Activated naive CD4-positive, alpha-beta T cell treated with anti-CD3 and anti-CD28 coated beads for 36 hours (primary cell): ENCODE measurements around the gene HEXD. TPM values are rescaled to one million over a fixed set of nuclear protein-coding genes. Genes with fewer than 3 reads are reported as not detected.

Source experiments
- CTCF ChIA-PET: fragments of 350-600 bp; sonication (Branson Sonifier 250); formaldehyde crosslinking; loops from one replicate; lab custom pipeline; 2021; ENCODE audit warnings: antibody characterized with exemption; lab: Charles Lee
- DNase-seq: peaks from one replicate; pipeline ENCODE4 v3.0.0-alpha.2; 2020
- H3K27ac Mint-ChIP-seq: one replicate; pipeline ENCODE4 v1.8.0; 2021; ENCODE audit warnings: mild to moderate bottlenecking, mixed read lengths
- H3K27me3 Mint-ChIP-seq: one replicate; pipeline ENCODE4 v1.8.0; 2021; ENCODE audit warnings: low read depth, mixed read lengths
- H3K36me3 Mint-ChIP-seq: one replicate; pipeline ENCODE4 v1.8.0; 2021; ENCODE audit warnings: low read depth, mixed read lengths
- H3K4me1 Mint-ChIP-seq: one replicate; pipeline ENCODE4 v1.8.0; 2021; ENCODE audit warnings: low read depth, mixed read lengths
- H3K4me3 Mint-ChIP-seq: one replicate; pipeline ENCODE4 v1.8.0; 2021; ENCODE audit warnings: mild to moderate bottlenecking, moderate library complexity, mixed read lengths
- H3K9me3 Mint-ChIP-seq: one replicate; pipeline ENCODE4 v1.8.0; 2021; ENCODE audit warnings: mixed read lengths
- intact Hi-C: fragments of 100-400 bp; cut with micrococcal nuclease; formaldehyde crosslinking; loops from one replicate; pipeline ENCODE4 v1.15.1; 2023
- total RNA-seq, 2 experiments: library from RNA; stranded (reverse); gene quantifications; one replicate each; pipeline ENCODE4 v1.2.3, GENCODE V29; 2021

HEXD gene
- total RNA-seq, 2 experiments from 2014 or later = 22.4 to 26.3 TPM

- peaks cover 6% of the 10 kb centered on the region for H3K4me1 Mint-ChIP-seq
- peaks cover 7% of the 10 kb centered on the region for H3K27me3 Mint-ChIP-seq
- H3K27ac Mint-ChIP-seq = no peak overlapping the region
- intact Hi-C loops = no loop called here
- CTCF ChIA-PET = no interaction called here
- no peak overlapping the region for H3K4me3 Mint-ChIP-seq
- H3K9me3 Mint-ChIP-seq = no peaks in the 10 kb centered on the region
- no peaks in the 10 kb centered on the region for H3K36me3 Mint-ChIP-seq
- DNase-seq = no peak
Measured at GRCh38 chr17:82385559-82386254, 32.4 kb upstream of the HEXD start.

- CTCF ChIA-PET = no interaction called here
- no peak for DNase-seq
- intact Hi-C loops = no loop called here
- Mint-ChIP-seq H3K9me3 (no peaks in the 10 kb centered on the region), H3K27me3 (peaks cover 3% of the 10 kb centered on the region), H3K36me3 (no peaks in the 10 kb centered on the region), H3K4me1 (peaks cover 6% of the 10 kb centered on the region), H3K4me3 (no peak overlapping the region), H3K27ac (no peak overlapping the region)
Measured at GRCh38 chr17:82386255-82386831, 31.8 kb upstream of the HEXD start.

GRCh38 chr17:82386881-82387704 lies 31.1 kb upstream of the HEXD start:
- no peak overlapping the region for H3K4me3 Mint-ChIP-seq
- intact Hi-C loops = no loop called here
- peaks cover 6% of the 10 kb centered on the region for H3K4me1 Mint-ChIP-seq
- H3K27me3 Mint-ChIP-seq = no peaks in the 10 kb centered on the region
- DNase-seq = no peak
- H3K27ac Mint-ChIP-seq = no peak overlapping the region
- H3K36me3 Mint-ChIP-seq = no peaks in the 10 kb centered on the region
- CTCF ChIA-PET = no interaction called here
- no peaks in the 10 kb centered on the region for H3K9me3 Mint-ChIP-seq

- CTCF ChIA-PET = no interaction called here
- no peak overlapping the region for H3K4me3 Mint-ChIP-seq
Measured at GRCh38 chr17:82387705-82388106, 30.4 kb upstream of the HEXD start.

GRCh38 chr17:82388223-82388921 lies 29.8 kb upstream of the HEXD start:
- H3K36me3 Mint-ChIP-seq = no peaks in the 10 kb centered on the region
- no peaks in the 10 kb centered on the region for H3K9me3 Mint-ChIP-seq
- DNase-seq = no peak
- H3K4me3 Mint-ChIP-seq = no peak overlapping the region
- intact Hi-C loops = no loop called here
- CTCF ChIA-PET = no interaction called here
- peaks cover 6% of the 10 kb centered on the region for H3K4me1 Mint-ChIP-seq
- no peak overlapping the region for H3K27ac Mint-ChIP-seq
- no peaks in the 10 kb centered on the region for H3K27me3 Mint-ChIP-seq

More at GRCh38 chr17:82387705-82388106, 30.4 kb upstream of the HEXD start:
- DNase-seq = no peak
- Mint-ChIP-seq H3K4me1 (peaks cover 6% of the 10 kb centered on the region), H3K27me3 (no peaks in the 10 kb centered on the region), H3K27ac (no peak overlapping the region), H3K9me3 (no peaks in the 10 kb centered on the region), H3K36me3 (no peaks in the 10 kb centered on the region)
- intact Hi-C loops = no loop called here

- Mint-ChIP-seq H3K9me3 (no peaks in the 10 kb centered on the region), H3K27ac (no peak overlapping the region), H3K27me3 (no peaks in the 10 kb centered on the region), H3K4me3 (no peak overlapping the region), H3K36me3 (no peaks in the 10 kb centered on the region), H3K4me1 (peaks cover 6% of the 10 kb centered on the region)
- no peak for DNase-seq
- CTCF ChIA-PET = interaction anchor here (0.6 kb wide), 1 partner anchor 22 kb away, joined by 6 read pairs; no protein-coding TSS in a partner anchor
- intact Hi-C loops = no loop called here
Measured at GRCh38 chr17:82388922-82389283, 29.2 kb upstream of the HEXD start.

GRCh38 chr17:82389379-82389778 lies 28.8 kb upstream of the HEXD start:
- CTCF ChIA-PET = interaction anchor here (0.6 kb wide), 1 partner anchor 21 kb away, joined by 6 read pairs; no protein-coding TSS in a partner anchor
- Mint-ChIP-seq H3K9me3 (no peaks in the 10 kb centered on the region), H3K4me3 (no peak overlapping the region), H3K36me3 (no peaks in the 10 kb centered on the region), H3K27me3 (no peaks in the 10 kb centered on the region), H3K27ac (no peak overlapping the region), H3K4me1 (peaks cover 6% of the 10 kb centered on the region)
- DNase-seq = no peak
- intact Hi-C loops = no loop called here

- no peaks in the 10 kb centered on the region for H3K36me3 Mint-ChIP-seq
- no peak overlapping the region for H3K4me3 Mint-ChIP-seq
- no peaks in the 10 kb centered on the region for H3K27me3 Mint-ChIP-seq
- no peak for DNase-seq
- H3K4me1 Mint-ChIP-seq = peaks cover 6% of the 10 kb centered on the region
- no peaks in the 10 kb centered on the region for H3K9me3 Mint-ChIP-seq
- intact Hi-C loops = no loop called here
- no peak overlapping the region for H3K27ac Mint-ChIP-seq
- CTCF ChIA-PET = no interaction called here
Measured at GRCh38 chr17:82390015-82390859, 27.9 kb upstream of the HEXD start.

GRCh38 chr17:82390860-82391435 lies 27.2 kb upstream of the HEXD start:
- Mint-ChIP-seq H3K27ac (no peak overlapping the region), H3K36me3 (no peaks in the 10 kb centered on the region), H3K27me3 (no peaks in the 10 kb centered on the region), H3K9me3 (no peaks in the 10 kb centered on the region), H3K4me3 (no peak overlapping the region), H3K4me1 (peaks cover 6% of the 10 kb centered on the region)
- DNase-seq = no peak
- intact Hi-C loops = no loop called here
- CTCF ChIA-PET = no interaction called here

GRCh38 chr17:82391496-82392066 lies 26.6 kb upstream of the HEXD start:
- CTCF ChIA-PET = no interaction called here
- H3K9me3 Mint-ChIP-seq = no peaks in the 10 kb centered on the region
- no peaks in the 10 kb centered on the region for H3K27me3 Mint-ChIP-seq
- no peak overlapping the region for H3K4me3 Mint-ChIP-seq
- no peak for DNase-seq
- intact Hi-C loops = no loop called here
- H3K36me3 Mint-ChIP-seq = no peaks in the 10 kb centered on the region
- H3K4me1 Mint-ChIP-seq = peaks cover 6% of the 10 kb centered on the region
- no peak overlapping the region for H3K27ac Mint-ChIP-seq

GRCh38 chr17:82392209-82392920 lies 25.8 kb upstream of the HEXD start:
- no peak for DNase-seq
- no peak overlapping the region for H3K4me3 Mint-ChIP-seq
- H3K36me3 Mint-ChIP-seq = no peaks in the 10 kb centered on the region
- H3K27ac Mint-ChIP-seq = no peak overlapping the region
- peaks cover 2% of the 10 kb centered on the region for H3K4me1 Mint-ChIP-seq
- CTCF ChIA-PET = no interaction called here
- intact Hi-C loops = no loop called here
- H3K27me3 Mint-ChIP-seq = no peaks in the 10 kb centered on the region
- H3K9me3 Mint-ChIP-seq = no peaks in the 10 kb centered on the region
